Measurements from ENCODE around the gene MSRB3. TPM values are rescaled to one million over a fixed set of nuclear protein-coding genes. Genes with fewer than 3 reads are reported as not detected.

The MSRB3 gene
- total and polyA plus RNA-seq, 2 donors (not counting 1 experiment from before 2014, with no cell fraction given) = 46.9 to 105 TPM

DNA sequence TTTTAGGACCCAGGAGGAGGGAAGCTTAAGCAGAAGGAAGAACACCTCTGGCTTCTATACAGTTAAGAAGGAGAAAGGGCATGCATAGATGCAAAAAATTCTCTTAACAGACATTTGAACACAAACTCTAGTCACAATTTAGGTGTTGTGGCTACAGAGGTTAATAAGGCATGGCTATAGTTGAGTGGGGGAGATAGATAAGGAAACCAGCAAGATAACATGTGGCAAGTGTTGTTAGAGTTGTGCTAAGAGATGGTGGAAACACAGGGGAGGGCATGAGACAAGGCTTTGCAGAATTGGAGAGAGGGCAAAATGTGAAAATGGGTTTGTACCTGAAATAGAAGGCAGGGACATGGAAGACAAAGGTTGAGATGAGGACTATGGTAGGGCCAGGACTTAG lies 88.9 kb downstream of the MSRB3 start:
- no peaks in the 10 kb centered on the region for H4K20me1 ChIP-seq (ENCODE audit: control insufficient read depth, extremely low read depth, insufficient read depth, low read length)
- no peak overlapping the region for H3K27ac ChIP-seq (ENCODE audit: insufficient read depth, low read length)
- H3K4me1 ChIP-seq (ENCODE audit: control insufficient read depth, extremely low read depth, insufficient read depth, low read length) = no peaks in the 10 kb centered on the region
- no peaks in the 10 kb centered on the region for H3K9me3 ChIP-seq (ENCODE audit: control insufficient read depth, insufficient read depth, low read depth, low read length)
- no peak overlapping the region for H2AFZ ChIP-seq (ENCODE audit: low read length)
- no peak overlapping the region for H3K4me2 ChIP-seq (ENCODE audit: extremely low read depth, insufficient read depth, low read length)
- TF ChIP-seq, protein P1, sequence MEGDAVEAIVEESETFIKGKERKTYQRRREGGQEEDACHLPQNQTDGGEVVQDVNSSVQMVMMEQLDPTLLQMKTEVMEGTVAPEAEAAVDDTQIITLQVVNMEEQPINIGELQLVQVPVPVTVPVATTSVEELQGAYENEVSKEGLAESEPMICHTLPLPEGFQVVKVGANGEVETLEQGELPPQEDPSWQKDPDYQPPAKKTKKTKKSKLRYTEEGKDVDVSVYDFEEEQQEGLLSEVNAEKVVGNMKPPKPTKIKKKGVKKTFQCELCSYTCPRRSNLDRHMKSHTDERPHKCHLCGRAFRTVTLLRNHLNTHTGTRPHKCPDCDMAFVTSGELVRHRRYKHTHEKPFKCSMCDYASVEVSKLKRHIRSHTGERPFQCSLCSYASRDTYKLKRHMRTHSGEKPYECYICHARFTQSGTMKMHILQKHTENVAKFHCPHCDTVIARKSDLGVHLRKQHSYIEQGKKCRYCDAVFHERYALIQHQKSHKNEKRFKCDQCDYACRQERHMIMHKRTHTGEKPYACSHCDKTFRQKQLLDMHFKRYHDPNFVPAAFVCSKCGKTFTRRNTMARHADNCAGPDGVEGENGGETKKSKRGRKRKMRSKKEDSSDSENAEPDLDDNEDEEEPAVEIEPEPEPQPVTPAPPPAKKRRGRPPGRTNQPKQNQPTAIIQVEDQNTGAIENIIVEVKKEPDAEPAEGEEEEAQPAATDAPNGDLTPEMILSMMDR (conservative IDR thresholded peaks at IDR 0.05 in 1 of 2, IDR thresholded peaks at IDR 0.05 in 1 of 2; ENCODE audit: low read depth in 1 of 2, low read length in 2 of 2) = no peak
- TF ChIP-seq EZH2 (IDR thresholded peaks at IDR 0.05; ENCODE audit: low read length, missing control alignments) = no peak
- no peaks in the 10 kb centered on the region for H3K36me3 ChIP-seq (ENCODE audit: control insufficient read depth, insufficient read depth, low read length)
- H3K79me2 ChIP-seq (ENCODE audit: control insufficient read depth, insufficient read depth, low read length) = no peaks in the 10 kb centered on the region
- no peak for DNase-seq (ENCODE audit: low read depth in 2 of 2)
- no peak overlapping the region for H3K4me3 ChIP-seq (replicated peaks in 1 of 4; ENCODE audit: control extremely low read depth in 1 of 4, insufficient read depth in 1 of 4, low read depth in 3 of 4, low read length in 4 of 4)
- no peaks in the 10 kb centered on the region for H3K27me3 ChIP-seq (ENCODE audit: control insufficient read depth, insufficient read depth, low read length)
- no peak overlapping the region for H3K9ac ChIP-seq (ENCODE audit: insufficient read depth, low read length)

DNA sequence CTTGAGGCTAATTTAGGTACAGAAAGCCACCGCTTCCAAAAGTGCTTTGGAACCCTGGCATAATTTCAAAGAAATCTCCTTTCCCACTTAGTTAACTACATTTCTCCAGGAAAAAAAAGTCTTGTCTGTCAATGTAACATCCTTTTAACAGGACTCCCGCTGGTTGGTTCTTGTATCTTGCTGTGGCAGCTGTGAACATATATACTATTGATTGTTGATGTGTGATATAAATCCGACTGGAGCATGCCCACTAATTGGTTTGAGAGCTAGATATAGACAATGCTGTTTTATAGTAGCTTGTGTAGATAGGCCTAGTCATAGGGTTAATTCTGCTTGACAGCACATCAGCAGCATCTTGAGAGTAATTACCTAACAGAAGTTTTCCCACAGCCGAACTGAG lies 89.6 kb downstream of the MSRB3 start:
- no peak overlapping the region for H3K4me2 ChIP-seq (ENCODE audit: extremely low read depth, insufficient read depth, low read length)
- H3K36me3 ChIP-seq (ENCODE audit: control insufficient read depth, insufficient read depth, low read length) = no peaks in the 10 kb centered on the region
- no peaks in the 10 kb centered on the region for H3K27me3 ChIP-seq (ENCODE audit: control insufficient read depth, insufficient read depth, low read length)
- no peak for DNase-seq (ENCODE audit: low read depth in 2 of 2)
- H3K27ac ChIP-seq (ENCODE audit: insufficient read depth, low read length) = no peak overlapping the region
- no peak overlapping the region for H3K9ac ChIP-seq (ENCODE audit: insufficient read depth, low read length)
- no peak for TF ChIP-seq EZH2 (IDR thresholded peaks at IDR 0.05; ENCODE audit: low read length, missing control alignments)
- TF ChIP-seq, protein P1 (conservative IDR thresholded peaks at IDR 0.05 in 1 of 2, IDR thresholded peaks at IDR 0.05 in 1 of 2; ENCODE audit: low read depth in 1 of 2, low read length in 2 of 2) = no peak
- no peak overlapping the region for H3K4me3 ChIP-seq (replicated peaks in 1 of 4; ENCODE audit: control extremely low read depth in 1 of 4, insufficient read depth in 1 of 4, low read depth in 3 of 4, low read length in 4 of 4)
- no peak overlapping the region for H2AFZ ChIP-seq (ENCODE audit: low read length)
- no peaks in the 10 kb centered on the region for H4K20me1 ChIP-seq (ENCODE audit: control insufficient read depth, extremely low read depth, insufficient read depth, low read length)
- H3K79me2 ChIP-seq (ENCODE audit: control insufficient read depth, insufficient read depth, low read length) = no peaks in the 10 kb centered on the region
- H3K4me1 ChIP-seq (ENCODE audit: control insufficient read depth, extremely low read depth, insufficient read depth, low read length) = no peaks in the 10 kb centered on the region
- no peaks in the 10 kb centered on the region for H3K9me3 ChIP-seq (ENCODE audit: control insufficient read depth, insufficient read depth, low read depth, low read length)

DNA sequence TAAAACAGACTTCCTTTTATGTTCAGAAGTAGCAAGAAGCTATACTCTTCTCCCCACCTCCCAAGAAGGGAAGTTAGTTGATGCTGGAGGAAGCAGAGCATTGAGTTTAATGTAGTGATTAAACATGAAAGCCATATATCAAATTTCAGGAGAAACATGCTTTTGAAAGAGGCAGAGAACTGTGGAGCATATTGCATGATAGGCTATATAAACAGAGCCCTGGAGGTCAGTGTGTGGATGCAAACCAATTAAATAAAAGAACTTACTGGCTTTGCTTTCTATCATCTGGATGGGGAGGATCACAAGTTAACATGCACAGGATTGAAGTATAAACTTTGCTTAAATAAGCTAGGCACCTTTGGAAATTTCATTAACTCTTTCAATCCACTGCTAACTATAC lies 94.1 kb downstream of the MSRB3 start:
- H3K27ac ChIP-seq (ENCODE audit: insufficient read depth, low read length) = no peak overlapping the region
- no peaks in the 10 kb centered on the region for H3K9me3 ChIP-seq (ENCODE audit: control insufficient read depth, insufficient read depth, low read depth, low read length)
- TF ChIP-seq EZH2 (IDR thresholded peaks at IDR 0.05; ENCODE audit: low read length, missing control alignments) = no peak
- TF ChIP-seq, protein P1 (conservative IDR thresholded peaks at IDR 0.05 in 1 of 2, IDR thresholded peaks at IDR 0.05 in 1 of 2; ENCODE audit: low read depth in 1 of 2, low read length in 2 of 2) = no peak
- no peaks in the 10 kb centered on the region for H4K20me1 ChIP-seq (ENCODE audit: control insufficient read depth, extremely low read depth, insufficient read depth, low read length)
- peak in 1 of 2 donors; percentile 35 for DNase-seq (ENCODE audit: low read depth in 2 of 2)
- no peaks in the 10 kb centered on the region for H3K27me3 ChIP-seq (ENCODE audit: control insufficient read depth, insufficient read depth, low read length)
- H3K36me3 ChIP-seq (ENCODE audit: control insufficient read depth, insufficient read depth, low read length) = no peaks in the 10 kb centered on the region
- no peaks in the 10 kb centered on the region for H3K4me1 ChIP-seq (ENCODE audit: control insufficient read depth, extremely low read depth, insufficient read depth, low read length)
- H3K4me3 ChIP-seq (replicated peaks in 1 of 4; ENCODE audit: control extremely low read depth in 1 of 4, insufficient read depth in 1 of 4, low read depth in 3 of 4, low read length in 4 of 4) = no peak overlapping the region
- H3K79me2 ChIP-seq (ENCODE audit: control insufficient read depth, insufficient read depth, low read length) = no peaks in the 10 kb centered on the region
- no peak overlapping the region for H3K9ac ChIP-seq (ENCODE audit: insufficient read depth, low read length)
- H3K4me2 ChIP-seq (ENCODE audit: extremely low read depth, insufficient read depth, low read length) = no peak overlapping the region
- no peak overlapping the region for H2AFZ ChIP-seq (ENCODE audit: low read length)
